Subcutaneous adipose tissue (tissue), 4 donors: ENCODE measurements around the gene KRT14. TPM values are rescaled to one million over a fixed set of nuclear protein-coding genes. Genes with fewer than 3 reads are reported as not detected.

Experiments used
- CTCF ChIP-seq: fragments of 450-650 bp; IDR thresholded peaks from one replicate; pipeline ENCODE4 v1.5.1; 2016; ENCODE audit warnings: low read depth, mild to moderate bottlenecking, control low read depth, antibody characterized with exemption, moderate library complexity
- total RNA-seq, 4 donors: library from RNA; depleted of rRNA; stranded (reverse); fragments of >200 nt; gene quantifications; one replicate each; pipeline ENCODE4 v1.1.0, GENCODE V29; 2016

Gene KRT14
- total RNA-seq, 4 donors from 2014 or later: 2.0 to 2.1 TPM; not detected in 2

GRCh38 chr17:41583137-41584127 lies 3.3 kb downstream of the KRT14 start:
- no peak for TF ChIP-seq CTCF

DNA sequence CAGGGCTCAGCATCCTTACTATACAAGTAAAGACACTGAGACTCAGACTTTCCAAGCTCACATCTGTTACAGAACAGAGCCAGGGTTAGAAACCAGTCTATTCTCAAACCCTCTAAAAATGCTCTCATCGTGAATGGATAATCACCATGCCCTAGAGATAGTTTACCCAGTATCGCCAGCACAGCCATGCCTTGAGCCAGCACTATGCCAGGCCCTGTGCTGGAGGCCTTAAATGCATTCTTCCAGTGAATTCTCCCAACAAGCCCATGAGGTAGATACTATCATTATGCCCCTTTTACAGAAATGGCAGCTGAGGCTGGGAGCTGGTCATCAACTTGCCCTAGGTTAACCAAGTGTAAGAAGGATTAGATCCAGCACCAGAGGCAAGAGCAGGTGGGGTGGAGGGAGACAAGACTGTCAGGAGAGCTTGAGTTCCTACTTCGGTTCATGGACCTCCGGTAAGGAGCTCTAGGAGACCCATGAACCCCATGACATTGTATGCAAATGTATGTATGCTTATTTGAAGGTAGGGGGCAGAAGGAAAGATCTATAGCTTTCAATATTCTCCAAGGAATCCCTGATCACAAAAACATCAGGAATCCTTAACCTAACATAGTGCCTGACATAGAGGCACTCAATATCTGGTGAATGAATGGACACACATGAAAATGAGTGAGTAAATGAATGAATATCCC lies 5.2 kb downstream of the KRT14 start:
- no peak for TF ChIP-seq CTCF

DNA sequence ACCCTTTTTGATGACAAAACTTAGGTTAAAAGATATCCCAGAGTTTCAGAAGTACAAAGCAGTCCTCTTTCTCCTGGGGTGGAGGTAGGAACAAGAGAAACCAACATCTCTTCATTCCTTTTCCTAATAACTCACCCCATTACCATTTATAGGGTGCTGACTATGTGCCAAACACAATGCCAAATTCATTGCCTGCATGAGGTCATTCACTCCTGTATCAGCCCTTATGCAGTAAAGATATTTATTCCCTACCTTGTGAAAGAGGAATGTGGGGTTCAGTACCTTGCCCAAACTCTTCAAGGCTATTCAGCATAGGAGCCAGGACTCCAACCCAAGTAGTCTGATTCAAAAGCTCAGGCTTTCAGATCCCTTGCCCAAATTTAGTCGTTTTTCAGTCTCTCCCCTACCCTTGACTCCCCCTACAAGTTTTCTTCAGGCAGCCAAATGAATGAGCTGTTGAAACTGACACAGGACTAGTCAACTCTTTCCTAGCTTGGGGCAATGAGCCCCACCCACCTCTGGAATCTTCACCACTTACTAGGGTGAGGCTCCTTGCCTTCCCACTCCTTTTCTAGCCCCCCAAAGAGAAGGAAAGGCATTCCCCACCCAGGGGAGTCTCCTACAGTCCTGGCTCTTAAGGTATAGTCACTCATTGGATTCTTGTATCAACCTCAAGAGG lies 5.9 kb downstream of the KRT14 start:
- TF ChIP-seq CTCF: no peak

- TF ChIP-seq CTCF: no peak
These were observed 6.5 kb downstream of the KRT14 start for GRCh38 chr17:41580244-41580575.

- no peak for TF ChIP-seq CTCF
These were observed 7.0 kb downstream of the KRT14 start for GRCh38 chr17:41579484-41580243.

GRCh38 chr17:41578971-41579370 lies 7.7 kb downstream of the KRT14 start:
- TF ChIP-seq CTCF: no peak
